ENCODE results near the gene RAD51B.

RAD51B gene

DNA sequence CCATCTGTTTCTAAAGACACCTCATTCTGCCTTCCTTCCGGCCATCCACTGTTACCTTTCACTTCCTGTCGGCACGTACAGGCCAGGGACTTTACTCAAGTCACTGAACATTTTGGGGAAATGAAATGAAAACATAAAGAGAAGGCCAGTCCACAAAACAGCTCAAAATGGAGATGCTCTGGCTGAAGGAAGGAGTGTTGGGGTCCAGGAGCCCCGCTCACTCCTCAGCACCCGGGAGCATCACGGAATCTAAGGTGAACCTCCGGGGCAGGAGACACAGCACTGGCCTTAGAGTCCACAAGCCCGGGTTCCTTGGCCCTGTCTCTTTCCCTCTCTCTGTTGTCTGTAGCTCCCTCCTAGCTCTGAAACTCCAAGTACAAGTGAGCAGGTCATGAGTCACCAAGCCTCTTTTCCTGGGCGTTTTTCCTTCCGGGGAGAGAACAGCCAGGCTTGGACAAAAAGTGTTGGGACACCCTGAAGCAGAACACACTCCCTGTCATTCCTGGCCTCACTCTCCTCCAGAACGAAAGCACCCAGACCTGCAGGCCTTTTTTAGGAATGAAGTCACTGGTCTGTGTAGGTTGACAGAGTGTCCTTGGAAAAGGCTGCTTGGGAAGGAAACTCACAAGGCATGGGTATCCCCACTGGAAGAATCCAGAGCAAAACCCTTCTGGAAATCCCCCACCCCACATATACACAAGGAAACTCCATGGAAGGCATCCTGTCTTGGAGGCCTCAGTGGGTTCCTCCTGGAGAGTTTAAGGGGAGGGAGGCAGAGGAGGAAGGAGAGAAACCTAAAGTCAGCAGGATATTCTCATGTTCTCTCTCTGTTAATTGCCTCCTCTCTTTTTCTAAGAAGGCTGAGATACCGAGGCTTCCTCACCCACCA lies 728.0 kb downstream of the RAD51B start:
- no peak for DNase-seq

DNA sequence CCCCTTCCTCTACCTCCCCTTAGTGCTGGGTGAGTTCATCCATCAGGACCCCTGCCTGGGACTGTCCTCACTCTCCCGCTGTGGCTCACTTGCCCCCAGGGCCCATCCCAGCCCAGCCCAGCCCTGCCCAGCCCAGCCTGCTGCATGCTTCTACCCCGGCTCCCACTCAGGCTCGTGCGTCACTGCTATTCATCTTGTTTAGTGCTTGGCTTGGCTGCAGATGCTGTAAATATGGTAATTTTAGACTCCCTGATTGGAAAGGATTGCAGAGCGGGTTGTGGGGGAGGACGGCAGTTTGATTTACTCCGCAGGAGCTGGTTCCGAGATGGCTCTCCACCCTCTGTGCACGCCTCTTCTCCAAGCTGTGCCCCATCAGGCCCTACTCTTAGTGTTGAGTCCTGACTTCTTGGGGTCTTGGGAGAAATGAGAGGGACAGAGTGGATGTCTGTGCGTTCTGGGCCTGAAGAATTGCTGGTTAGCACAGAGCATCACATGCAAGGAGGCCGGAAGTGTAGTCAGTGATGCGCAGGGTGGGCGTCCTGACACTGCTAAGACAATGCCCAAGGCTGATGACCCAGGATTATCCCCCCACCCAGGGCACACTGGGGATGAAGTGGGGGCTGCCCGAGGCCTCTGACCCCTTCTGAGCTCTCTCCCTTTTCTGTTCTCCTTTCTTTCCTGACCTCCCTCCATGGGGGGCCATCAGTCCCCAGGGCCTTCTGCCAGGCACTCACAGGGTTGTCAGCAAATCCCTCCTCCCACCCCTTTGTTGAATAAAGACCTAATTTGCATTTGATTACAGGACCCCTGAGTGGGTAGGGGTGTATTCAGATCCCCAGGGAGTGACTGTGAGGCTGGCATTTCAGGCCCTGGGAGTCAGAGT lies 728.9 kb downstream of the RAD51B start:
- DNase-seq, result no peak

- no peak for DNase-seq
These were observed 730.7 kb downstream of the RAD51B start for GRCh38 chr14:68550338-68550715.

DNA sequence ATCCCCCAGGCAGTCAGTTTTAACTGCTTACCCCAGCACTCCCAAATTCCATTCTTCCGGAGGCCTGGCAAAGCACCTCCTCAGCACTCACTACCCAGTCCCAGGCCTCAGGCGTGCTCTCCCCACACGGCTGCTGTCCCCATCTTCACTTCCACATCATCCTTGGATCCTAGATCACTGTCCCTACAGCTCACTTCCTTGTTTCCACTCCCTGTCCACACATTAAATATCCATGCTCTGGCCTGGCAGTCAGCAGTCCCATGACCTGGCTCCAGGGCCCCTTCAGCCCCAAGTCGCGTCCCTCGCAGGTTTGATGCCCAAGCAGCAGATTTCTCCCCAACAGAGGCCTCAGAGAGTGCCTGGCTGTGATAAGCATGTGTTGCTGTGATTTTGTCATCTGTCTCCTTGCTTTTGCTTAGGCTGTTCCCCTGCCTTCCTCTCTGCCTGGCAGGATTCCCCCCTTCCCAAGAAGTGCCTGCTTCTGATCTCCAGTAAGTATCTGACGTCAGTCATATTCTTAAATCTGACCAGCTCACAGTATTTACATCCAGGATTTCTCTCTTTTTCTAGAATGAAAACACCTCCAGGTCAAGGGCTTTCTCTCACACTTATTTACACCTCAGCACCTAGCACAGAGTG lies 731.6 kb downstream of the RAD51B start:
- no peak for DNase-seq

GRCh38 chr14:68552075-68552474 lies 732.5 kb downstream of the RAD51B start:
- DNase-seq, result no peak

- no peak for DNase-seq
These were observed 733.0 kb downstream of the RAD51B start for GRCh38 chr14:68552602-68553001.

GRCh38 chr14:68553311-68553710 lies 733.7 kb downstream of the RAD51B start:
- DNase-seq, result no peak

GRCh38 chr14:68554231-68554630 lies 734.7 kb downstream of the RAD51B start:
- no peak for DNase-seq

GRCh38 chr14:68556253-68556652 lies 736.7 kb downstream of the RAD51B start:
- no peak for DNase-seq

- DNase-seq, result no peak
These were observed 738.1 kb downstream of the RAD51B start for GRCh38 chr14:68557648-68558047.

DNA sequence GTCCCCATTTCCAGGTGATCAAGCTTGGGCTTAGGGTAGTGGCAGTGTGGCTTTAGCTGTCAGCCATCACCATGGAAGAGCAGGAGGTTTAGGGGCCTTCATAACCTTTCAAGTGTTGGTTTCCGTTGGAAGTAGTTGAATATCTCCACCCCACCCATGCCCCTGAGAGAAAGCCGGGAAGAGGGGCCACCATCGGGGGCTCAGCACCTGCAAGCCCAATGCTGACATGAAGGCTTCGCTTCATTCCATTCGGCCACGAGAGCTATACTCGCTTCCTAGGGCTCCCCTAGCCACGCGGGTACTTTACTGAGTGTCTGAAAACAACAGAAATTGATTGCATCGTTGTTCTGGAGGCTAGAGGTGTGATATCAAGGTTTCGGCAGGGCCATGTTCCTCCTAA lies 738.5 kb downstream of the RAD51B start:
- DNase-seq, result no peak

- no peak for DNase-seq
These were observed 740.4 kb downstream of the RAD51B start for GRCh38 chr14:68559949-68560348.

- no peak for DNase-seq
These were observed 742.0 kb downstream of the RAD51B start for GRCh38 chr14:68561531-68562007.

DNA sequence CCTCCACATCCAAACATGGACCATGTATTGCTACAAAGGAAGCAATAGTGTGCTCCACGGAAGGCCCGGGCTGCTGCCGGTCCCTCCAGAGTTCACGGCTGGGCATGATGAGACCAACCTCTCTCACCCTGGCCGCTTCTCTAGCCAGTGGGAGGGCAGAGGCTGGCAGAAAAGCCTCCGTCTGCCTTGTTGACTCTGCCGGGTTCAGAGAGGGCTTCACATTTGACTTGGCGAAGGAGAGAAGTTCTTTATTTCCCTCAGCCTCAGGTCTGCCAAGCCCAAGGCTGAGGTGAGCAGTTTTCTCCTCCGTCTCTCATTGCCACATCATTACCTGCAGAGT lies 743.3 kb downstream of the RAD51B start:
- no peak for DNase-seq

- no peak for DNase-seq
These were observed 743.9 kb downstream of the RAD51B start for GRCh38 chr14:68563251-68564131.

GRCh38 chr14:68564191-68564825 lies 744.7 kb downstream of the RAD51B start:
- DNase-seq, result no peak

DNA sequence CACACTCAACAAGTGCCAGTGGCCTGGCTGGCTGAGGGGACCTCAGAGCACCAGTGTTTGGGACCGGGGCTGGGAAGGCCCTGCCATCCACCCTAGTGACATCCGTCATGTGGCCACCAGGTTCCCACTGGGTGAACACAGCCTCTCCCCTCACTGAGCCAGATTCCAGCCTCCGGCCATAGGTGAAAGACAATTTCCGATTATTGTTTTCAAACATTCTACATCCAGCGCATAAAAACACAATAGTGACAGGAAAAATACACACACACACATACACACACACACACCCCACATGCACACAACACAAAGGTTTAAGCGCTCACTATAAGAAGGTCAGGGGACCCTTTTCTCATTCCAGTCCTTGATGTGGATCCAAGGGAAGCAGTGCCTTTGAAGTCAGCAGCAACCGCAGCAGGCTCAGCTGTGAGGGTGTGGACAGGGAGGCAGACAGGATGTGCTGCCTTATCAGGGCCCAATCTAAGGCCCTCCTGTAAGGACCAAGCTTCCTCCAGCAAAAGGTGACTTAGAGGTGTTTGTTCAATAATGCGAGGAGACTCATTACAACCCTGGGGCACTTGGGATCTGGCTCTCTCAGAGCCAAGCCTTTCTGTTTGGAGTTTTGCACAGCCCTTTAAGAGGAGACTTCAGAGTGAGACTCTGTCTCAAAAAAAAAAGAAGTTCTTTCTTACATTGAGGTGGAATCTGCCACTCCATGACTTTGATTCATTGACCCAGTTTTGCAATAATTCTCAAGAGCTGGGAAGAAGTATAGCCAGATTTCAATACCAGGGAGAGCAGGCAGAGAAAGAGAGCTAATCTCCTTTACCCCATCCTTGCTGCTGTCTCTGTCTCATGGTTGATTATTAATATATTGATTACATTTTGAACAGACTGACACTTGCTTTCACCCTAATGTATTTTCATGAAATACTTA lies 745.5 kb downstream of the RAD51B start:
- peak; percentile 9 for DNase-seq

GRCh38 chr14:68566075-68566474 lies 746.5 kb downstream of the RAD51B start:
- no peak for DNase-seq

DNA sequence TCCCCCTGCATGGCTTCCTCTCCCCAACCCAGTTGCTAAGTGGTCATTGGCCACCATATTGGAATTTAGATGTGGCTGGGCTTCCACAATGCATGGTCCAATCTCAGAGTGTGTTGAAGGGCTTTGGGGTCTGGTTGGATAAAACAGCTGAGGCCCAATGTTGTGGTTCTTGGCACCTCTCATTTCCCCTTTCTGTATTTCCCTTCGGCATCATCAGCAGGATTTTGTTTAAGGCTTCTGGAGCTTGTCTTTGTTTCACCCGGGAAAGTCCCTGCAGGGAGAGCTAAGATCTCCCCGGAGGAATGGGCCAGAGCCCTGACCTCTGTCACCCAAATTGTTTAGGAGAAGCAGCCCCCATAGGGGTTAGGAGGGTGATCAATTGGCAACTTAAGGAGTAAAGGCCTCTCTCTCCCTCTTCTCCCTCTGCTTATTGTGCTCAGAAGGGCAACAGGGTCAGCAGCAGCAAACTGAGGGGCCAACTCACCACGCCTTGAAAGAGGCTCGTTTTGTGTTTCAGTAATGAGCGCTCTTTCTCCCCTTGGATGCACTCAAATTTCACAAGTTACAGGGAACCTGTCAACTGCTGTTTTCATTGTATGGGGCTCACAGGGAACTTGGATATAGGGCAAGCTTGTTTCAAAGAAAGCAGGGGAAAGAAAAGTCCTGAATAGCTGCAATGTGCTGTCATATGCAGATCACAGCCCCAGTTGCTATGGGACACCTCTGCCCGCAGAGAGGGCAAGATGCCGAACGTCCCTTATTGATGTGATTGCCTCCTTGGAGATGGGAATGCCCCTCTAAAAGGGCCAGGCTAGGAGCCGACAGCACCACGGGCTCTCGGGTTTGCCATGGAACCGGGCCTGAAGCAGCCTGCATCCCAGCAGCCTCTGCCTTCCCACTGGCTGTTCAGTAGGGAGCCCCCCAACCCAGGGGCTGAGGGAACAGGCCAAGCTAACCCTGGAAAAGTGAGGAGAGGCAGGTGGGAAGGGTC lies 749.6 kb downstream of the RAD51B start:
- DNase-seq, result no peak
